H9 (cell line): Measurements from ENCODE around the gene LRP1-AS. TPM values are rescaled to one million over a fixed set of nuclear protein-coding genes. Genes with fewer than 3 reads are reported as not detected.

Experiments used
- DNase-seq: peaks from one replicate; pipeline ENCODE4 v3.0.0-alpha.2; 2017
- H2AFZ ChIP-seq: one replicate; pipeline ENCODE4 v1.6.1; 2013; ENCODE audit warnings: mild to moderate bottlenecking, low read length, control low read depth, moderate library complexity
- H2AK5ac ChIP-seq: 2 replicates; pipeline ENCODE4 v1.6.1; 2013; ENCODE audit warnings: low read length, control low read depth, mixed read lengths; ENCODE audit not compliant: insufficient read length
- H2BK120ac ChIP-seq: one replicate; pipeline ENCODE4 v1.6.1; 2013; ENCODE audit warnings: low read depth, mild to moderate bottlenecking, low read length, control low read depth, inconsistent platforms; ENCODE audit not compliant: poor library complexity, severe bottlenecking
- H2BK12ac ChIP-seq: 2 replicates; pipeline ENCODE4 v1.6.1; 2013; ENCODE audit warnings: low read length, control low read depth, mixed read lengths, low read depth; ENCODE audit not compliant: insufficient read length
- H2BK15ac ChIP-seq: 2 replicates; pipeline ENCODE4 v1.6.1; 2013; ENCODE audit warnings: low read depth, low read length, control low read depth
- H2BK20ac ChIP-seq: one replicate; pipeline ENCODE4 v1.6.1; 2013; ENCODE audit warnings: low read depth, mild to moderate bottlenecking, low read length, control low read depth, inconsistent platforms; ENCODE audit not compliant: poor library complexity, severe bottlenecking
- H2BK5ac ChIP-seq: 2 replicates; pipeline ENCODE4 v1.6.1; 2013; ENCODE audit warnings: low read length, control low read depth, mixed read lengths; ENCODE audit not compliant: insufficient read length
- H3K14ac ChIP-seq: 2 replicates; pipeline ENCODE4 v1.6.1; 2013; ENCODE audit warnings: low read length, control low read depth; ENCODE audit not compliant: insufficient read depth
- H3K18ac ChIP-seq: 2 replicates; pipeline ENCODE4 v1.6.1; 2013; ENCODE audit warnings: low read depth, mild to moderate bottlenecking, mixed read lengths, low read length, control low read depth; ENCODE audit not compliant: insufficient read length
- H3K23ac ChIP-seq: 2 replicates; pipeline ENCODE4 v1.6.1; 2013; ENCODE audit warnings: low read length, control low read depth, mixed read lengths, low read depth; ENCODE audit not compliant: insufficient read length
- H3K23me2 ChIP-seq: 2 replicates; pipeline ENCODE4 v1.6.1; 2013; ENCODE audit warnings: low read depth, mild to moderate bottlenecking, mixed read lengths, low read length, control low read depth; ENCODE audit not compliant: insufficient read length, poor library complexity, severe bottlenecking
- H3K27ac ChIP-seq: 2 replicates; pipeline ENCODE4 v1.5.1; 2013; ENCODE audit warnings: low read length, control low read depth, mixed read lengths, low read depth; ENCODE audit not compliant: insufficient read length
- H3K27me3 ChIP-seq: 2 replicates; pipeline ENCODE4 v1.6.1; 2013; ENCODE audit warnings: low read length, control low read depth, inconsistent platforms; ENCODE audit not compliant: insufficient read depth
- H3K4ac ChIP-seq: 2 replicates; pipeline ENCODE4 v1.6.1; 2013; ENCODE audit warnings: low read depth, mild to moderate bottlenecking, control low read depth, inconsistent platforms, low read length, moderate library complexity
- H3K4me1 ChIP-seq: 2 replicates; pipeline ENCODE4 v1.6.1; 2013; ENCODE audit warnings: low read length, control low read depth, inconsistent platforms; ENCODE audit not compliant: insufficient read depth
- H3K4me2 ChIP-seq: 2 replicates; pipeline ENCODE4 v1.6.1; 2013; ENCODE audit warnings: low read length, control low read depth, mixed read lengths; ENCODE audit not compliant: insufficient read length, insufficient read depth
- H3K56ac ChIP-seq: 2 replicates; pipeline ENCODE4 v1.6.1; 2013; ENCODE audit warnings: low read depth, mild to moderate bottlenecking, mixed read lengths, low read length, control low read depth; ENCODE audit not compliant: insufficient read length
- H3K79me1 ChIP-seq: 2 replicates; pipeline ENCODE4 v1.6.1; 2013; ENCODE audit warnings: low read depth, mild to moderate bottlenecking, moderate library complexity, low read length, control low read depth, inconsistent platforms; ENCODE audit not compliant: insufficient read depth, poor library complexity, severe bottlenecking
- H3K79me2 ChIP-seq: 2 replicates; pipeline ENCODE4 v1.6.1; 2013; ENCODE audit warnings: low read length, control low read depth, inconsistent platforms; ENCODE audit not compliant: insufficient read depth
- H3K9ac ChIP-seq: 2 replicates; pipeline ENCODE4 v1.6.1; 2013; ENCODE audit warnings: low read length, control low read depth, mixed read lengths; ENCODE audit not compliant: insufficient read length; ENCODE audit errors: extremely low read depth
- H3K9me3 ChIP-seq: one replicate; pipeline ENCODE4 v1.6.1; 2013; ENCODE audit warnings: low read depth, low read length, inconsistent platforms; ENCODE audit not compliant: control insufficient read depth
- H3T11ph ChIP-seq: one replicate; pipeline ENCODE4 v1.6.1; 2013; ENCODE audit warnings: mild to moderate bottlenecking, low read length, control low read depth, inconsistent platforms
- H4K20me1 ChIP-seq: one replicate; pipeline ENCODE4 v1.6.1; 2013; ENCODE audit not compliant: control insufficient read depth, insufficient read length, insufficient read depth
- H4K5ac ChIP-seq: 2 replicates; pipeline ENCODE4 v1.6.1; 2013; ENCODE audit warnings: low read depth, mild to moderate bottlenecking, mixed read lengths, low read length, control low read depth; ENCODE audit not compliant: insufficient read length
- H4K8ac ChIP-seq: replicated peaks from 2 replicates; pipeline ENCODE4 v1.6.1; 2013; ENCODE audit warnings: low read length, control low read depth, mixed read lengths, low read depth; ENCODE audit not compliant: insufficient read length
- H4K91ac ChIP-seq: 2 replicates; pipeline ENCODE4 v1.6.1; 2013; ENCODE audit warnings: low read depth, mild to moderate bottlenecking, moderate library complexity, mixed read lengths, low read length, control low read depth; ENCODE audit not compliant: insufficient read length
- H3K27ac Mint-ChIP-seq, 3 experiments: 2 replicates in 2 of 3; 3 replicates in 1 of 3; pipeline ENCODE4 v1.8.0; 2020 to 2021; ENCODE audit warnings: mixed read lengths in 3 of 3, mild to moderate bottlenecking in 1 of 3, moderate library complexity in 1 of 3
- H3K27me3 Mint-ChIP-seq: 2 replicates; pipeline ENCODE4 v1.8.0; 2021; ENCODE audit warnings: low read depth, mild to moderate bottlenecking, moderate library complexity, mixed read lengths
- H3K36me3 Mint-ChIP-seq, 3 experiments: 2 replicates in 2 of 3; 3 replicates in 1 of 3; pipeline ENCODE4 v1.8.0; 2020 to 2021; ENCODE audit warnings: low read depth in 3 of 3, mixed read lengths in 3 of 3; ENCODE audit not compliant: insufficient read depth in 1 of 3
- H3K4me1 Mint-ChIP-seq, 2 experiments: 2 replicates each; pipeline ENCODE4 v1.8.0; 2020; ENCODE audit warnings: mixed read lengths in 2 of 2
- H3K4me3 Mint-ChIP-seq, 2 experiments: 2 replicates in 1 of 2; 3 replicates in 1 of 2; pipeline ENCODE4 v1.8.0; 2020 to 2021; ENCODE audit warnings: mild to moderate bottlenecking in 2 of 2, mixed read lengths in 2 of 2, moderate library complexity in 1 of 2
- H3K9me3 Mint-ChIP-seq, 2 experiments: 2 replicates in 1 of 2; 3 replicates in 1 of 2; pipeline ENCODE4 v1.8.0; 2020; ENCODE audit warnings: mild to moderate bottlenecking in 2 of 2, mixed read lengths in 2 of 2, moderate library complexity in 1 of 2
- CTCF ChIP-seq: fragments of 200-600 bp; sonication (generic); conservative IDR thresholded peaks from 3 replicates; pipeline ENCODE4 v1.8.0; 2021; ENCODE audit warnings: antibody characterized with exemption, mild to moderate bottlenecking
- WGBS: extraction: QIAGEN DNeasy Blood & Tissue Kit; methylation state at CpG from one replicate; pipeline ENCODE4 v1.1.7; 2013; ENCODE audit warnings: missing lambda C conversion rate, low lambda C conversion rate, mixed read lengths; ENCODE audit not compliant: insufficient read length; ENCODE audit errors: extremely low coverage; 5-methylcytosine and 5-hydroxymethylcytosine counted together
- microRNA-seq: library from miRNA; unstranded; fragments of <30 nt; microRNA quantifications from one replicate; pipeline ENCODE4, GENCODE V29; 2020; ENCODE audit warnings: borderline microRNAs expressed
- total RNA-seq: library from RNA; stranded (reverse); gene quantifications from 2 replicates; pipeline ENCODE4 v1.2.1, GENCODE V29; 2021

LRP1-AS gene
- total RNA-seq, 1 experiment from 2014 or later, result not detected

- Histone ChIP-seq H3K9me3 (no peaks in the 10 kb centered on the region), H3K14ac (no peak overlapping the region), H3K27ac (no peak overlapping the region), H3K79me2 (no peaks in the 10 kb centered on the region; the same call in 1 of the 2 replicates), H3K4me2 (no peak overlapping the region), H3K56ac (no peak overlapping the region), H4K8ac (no peak overlapping the region), H4K5ac (no peak overlapping the region), H3K79me1 (no peaks in the 10 kb centered on the region), H2BK5ac (no peak overlapping the region), H2BK120ac (no peak overlapping the region), H3T11ph (no peak overlapping the region), H2BK12ac (no peak overlapping the region), H3K4me1 (no peaks in the 10 kb centered on the region; the same call in 1 of the 2 replicates), H2BK15ac (no peak overlapping the region), H3K18ac (no peak overlapping the region), H2AFZ (no peak overlapping the region), H3K23me2 (no peaks in the 10 kb centered on the region), H3K23ac (no peak overlapping the region), H3K9ac (no peak overlapping the region), H3K4ac (no peak overlapping the region), H4K20me1 (no peaks in the 10 kb centered on the region), H2AK5ac (no peak overlapping the region), H4K91ac (no peak overlapping the region), H3K27me3 (no peaks in the 10 kb centered on the region), H2BK20ac (no peak overlapping the region)
- no peak for TF ChIP-seq CTCF
- Mint-ChIP-seq H3K4me1 (peaks cover 40 to 49% of the 10 kb centered on the region in 2 experiments), H3K27me3 (no peaks in the 10 kb centered on the region; the same call in 1 of the 2 replicates), H3K4me3 (no peak overlapping the region), H3K36me3 (peaks cover 15 to 82% (median 71%) of the 10 kb centered on the region in 3 experiments), H3K27ac (peak overlapping the region in 2 of 3 experiments; percentile 79 to 97; a peak in 2 of 7 replicates), H3K9me3 (no peaks in the 10 kb centered on the region)
- DNase-seq, result no peak
- WGBS, result no CpG with 5 or more reads among the region's 3 CpGs
Observed at GRCh38 chr12:57095440-57095839, 52.0 kb downstream of the LRP1-AS start.

Small RNAs within 50 kb of the gene (microRNA-seq; reads per million reads assigned to microRNA genes)
- not detected for gene MIR1228

Other genes starting within 250 kb of the LRP1-AS start
- gene SDR9C7, start 213.2 kb downstream of the LRP1-AS start, total RNA-seq, result not detected in 2 replicates
- gene RDH16, start 190.0 kb downstream of the LRP1-AS start, total RNA-seq, result 0.31 and 0.39 TPM in 2 replicates
- 30.3 and 31.2 TPM in 2 replicates for gene ZBTB39, start 141.1 kb downstream of the LRP1-AS start, total RNA-seq
- 4.4 and 6.2 TPM in 2 replicates for gene TAC3, start 131.1 kb downstream of the LRP1-AS start, total RNA-seq
- 0.26 TPM in 1 of 2 replicates, not detected in the other for gene MYO1A, start 97.5 kb downstream of the LRP1-AS start, total RNA-seq
- gene NEMP1, start 68.8 kb downstream of the LRP1-AS start, total RNA-seq, result 50.1 and 53.0 TPM in 2 replicates
- 67.8 and 68.1 TPM in 2 replicates for gene NAB2, start 58.5 kb downstream of the LRP1-AS start, total RNA-seq
- 42.9 and 44.4 TPM in 2 replicates for gene STAT6, start 36.3 kb downstream of the LRP1-AS start, total RNA-seq
- 98.4 and 115 TPM in 2 replicates for gene LRP1, start 19.1 kb downstream of the LRP1-AS start, total RNA-seq
- gene NXPH4, start 69.2 kb upstream of the LRP1-AS start, total RNA-seq, result 2.1 and 2.8 TPM in 2 replicates
- gene SHMT2, start 82.1 kb upstream of the LRP1-AS start, total RNA-seq, result 257 and 260 TPM in 2 replicates
- gene STAC3, start 103.6 kb upstream of the LRP1-AS start, total RNA-seq, result 2.0 and 2.8 TPM in 2 replicates